ENCODE results near the gene SMC1B.
"Not testable (repeated sequence)": the region's sequence is repeated elsewhere in the genome, so short reads cannot be mapped to it uniquely, and the experiment has no call there.

Gene SMC1B

DNA sequence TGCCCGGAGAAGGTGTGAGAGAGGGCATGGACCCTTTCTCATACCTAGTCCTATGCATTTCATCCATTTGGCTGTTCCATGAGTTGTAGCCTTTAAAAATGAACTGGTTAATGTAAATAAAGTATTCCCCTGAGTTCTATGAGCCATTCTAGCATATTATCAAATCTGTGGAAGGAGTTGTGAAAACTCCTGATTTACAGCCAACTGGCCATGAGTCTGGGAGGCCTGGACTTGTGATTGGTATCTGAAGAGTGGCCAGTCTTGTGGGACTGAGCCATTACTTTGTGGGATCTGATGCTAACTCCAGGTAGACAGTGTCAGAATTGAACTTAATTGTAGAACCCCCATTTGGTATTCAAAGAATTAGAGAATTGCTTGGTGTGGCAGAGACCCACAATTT lies 55.3 kb downstream of the SMC1B start:
- no peak for DNase-seq (ENCODE audit: low spot score)
- ChIA-PET CTCF (interaction anchor here (0.6 kb wide), 1 partner anchor 195 kb away, joined by 4 read pairs; no protein-coding TSS in a partner anchor), POLR2A (ENCODE audit: low non-redundant PET) (no interaction called here)
- TF ChIP-seq, protein P1, sequence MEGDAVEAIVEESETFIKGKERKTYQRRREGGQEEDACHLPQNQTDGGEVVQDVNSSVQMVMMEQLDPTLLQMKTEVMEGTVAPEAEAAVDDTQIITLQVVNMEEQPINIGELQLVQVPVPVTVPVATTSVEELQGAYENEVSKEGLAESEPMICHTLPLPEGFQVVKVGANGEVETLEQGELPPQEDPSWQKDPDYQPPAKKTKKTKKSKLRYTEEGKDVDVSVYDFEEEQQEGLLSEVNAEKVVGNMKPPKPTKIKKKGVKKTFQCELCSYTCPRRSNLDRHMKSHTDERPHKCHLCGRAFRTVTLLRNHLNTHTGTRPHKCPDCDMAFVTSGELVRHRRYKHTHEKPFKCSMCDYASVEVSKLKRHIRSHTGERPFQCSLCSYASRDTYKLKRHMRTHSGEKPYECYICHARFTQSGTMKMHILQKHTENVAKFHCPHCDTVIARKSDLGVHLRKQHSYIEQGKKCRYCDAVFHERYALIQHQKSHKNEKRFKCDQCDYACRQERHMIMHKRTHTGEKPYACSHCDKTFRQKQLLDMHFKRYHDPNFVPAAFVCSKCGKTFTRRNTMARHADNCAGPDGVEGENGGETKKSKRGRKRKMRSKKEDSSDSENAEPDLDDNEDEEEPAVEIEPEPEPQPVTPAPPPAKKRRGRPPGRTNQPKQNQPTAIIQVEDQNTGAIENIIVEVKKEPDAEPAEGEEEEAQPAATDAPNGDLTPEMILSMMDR (conservative IDR thresholded peaks at IDR 0.05; ENCODE audit: low read depth): no peak
- no peak overlapping the region for H3K27ac ChIP-seq

DNA sequence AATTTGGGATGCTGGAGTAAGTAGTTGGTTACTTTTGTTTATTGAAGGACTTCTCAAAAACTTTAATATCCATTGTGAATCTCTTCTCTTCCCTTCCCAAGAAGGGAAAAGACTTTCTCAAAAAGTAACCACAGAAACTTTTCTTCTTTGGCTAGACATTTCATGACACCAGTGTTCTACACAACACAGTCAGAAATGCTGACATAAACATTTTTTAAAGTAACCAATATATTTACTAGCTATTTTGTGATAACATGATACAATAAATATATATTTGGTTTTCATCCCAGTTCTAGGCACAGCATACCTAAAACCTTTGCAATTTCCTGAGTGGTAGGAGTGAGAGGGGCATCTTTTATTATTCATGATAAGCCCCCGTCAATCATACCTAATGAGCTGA lies 55.9 kb downstream of the SMC1B start:
- CTCF ChIA-PET: interaction anchor here (0.6 kb wide), 1 partner anchor 195 kb away, joined by 4 read pairs; no protein-coding TSS in a partner anchor
- TF ChIP-seq, protein P1 (conservative IDR thresholded peaks at IDR 0.05; ENCODE audit: low read depth): no peak
- POLR2A ChIA-PET (ENCODE audit: low non-redundant PET): no interaction called here
- H3K27ac ChIP-seq: no peak overlapping the region
- no peak for DNase-seq (ENCODE audit: low spot score)

DNA sequence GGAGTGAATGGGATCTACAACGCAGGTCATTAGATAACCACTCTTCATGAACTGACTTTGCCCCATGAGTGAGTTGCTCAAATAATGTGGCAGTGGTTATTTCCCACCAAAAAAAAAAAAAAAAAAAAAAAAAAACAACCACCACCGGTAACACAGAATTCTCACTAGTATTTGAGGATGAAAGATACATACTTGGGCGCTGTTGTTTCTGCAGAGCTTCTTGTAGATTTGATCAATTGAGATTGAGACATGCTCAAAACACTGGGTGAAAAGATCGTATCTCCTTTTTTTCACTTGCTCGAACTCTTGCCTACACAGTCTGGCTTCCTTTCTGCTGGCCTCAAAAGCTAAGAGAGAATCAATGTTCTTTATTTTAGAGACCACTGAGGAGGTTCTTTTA lies 59.6 kb downstream of the SMC1B start:
- TF ChIP-seq, protein P1 (conservative IDR thresholded peaks at IDR 0.05; ENCODE audit: low read depth): no peak
- CTCF ChIA-PET: interaction anchor here (0.6 kb wide), 1 partner anchor 632 kb away, joined by 4 read pairs; no protein-coding TSS in a partner anchor
- no peak overlapping the region for H3K27ac ChIP-seq
- no peak for DNase-seq (ENCODE audit: low spot score)
- POLR2A ChIA-PET (ENCODE audit: low non-redundant PET): no interaction called here

DNA sequence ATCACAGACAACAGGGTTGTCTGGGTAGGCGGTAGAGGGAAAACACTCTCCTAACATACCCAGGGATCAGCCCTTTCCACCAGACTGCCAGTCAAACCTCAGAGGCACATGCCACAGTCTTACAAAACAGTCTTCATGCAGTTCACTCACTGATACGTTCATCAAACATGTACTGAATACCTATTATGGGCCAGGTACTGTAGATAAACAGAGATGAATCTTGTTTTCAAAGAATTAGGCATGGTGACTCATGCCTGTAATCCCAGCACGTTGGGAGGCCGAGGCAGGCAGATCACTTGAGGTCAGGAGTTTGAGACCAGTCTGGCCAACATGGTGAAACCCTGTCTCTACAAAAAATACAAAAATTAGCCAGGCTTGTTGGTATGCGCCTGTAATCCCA lies 60.6 kb downstream of the SMC1B start:
- DNase-seq (ENCODE audit: low spot score): peak; percentile 10
- CTCF ChIA-PET; POLR2A ChIA-PET (ENCODE audit: low non-redundant PET): not testable (repeated sequence)

DNA sequence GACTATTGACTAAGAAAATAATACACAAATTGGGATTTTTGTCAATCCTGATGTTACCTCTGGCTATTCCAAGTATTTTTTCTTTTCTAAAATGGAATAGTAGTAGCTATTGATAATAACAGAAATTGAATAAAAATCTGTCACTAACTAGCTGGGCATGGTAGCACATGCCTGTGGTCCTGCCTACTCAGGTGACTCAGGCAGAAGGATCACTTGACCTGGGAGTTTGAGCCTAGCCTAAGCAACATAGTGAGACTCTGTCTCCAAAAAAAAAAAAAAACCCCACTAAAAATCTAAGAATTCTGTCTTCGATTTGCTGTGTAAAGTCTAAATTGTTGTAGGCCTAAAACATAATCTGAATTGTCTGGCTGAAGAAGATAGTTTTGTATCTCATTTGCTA lies 61.4 kb downstream of the SMC1B start:
- POLR2A ChIA-PET (ENCODE audit: low non-redundant PET): no interaction called here

More for the DNA sequence above, 60.6 kb downstream of the SMC1B start:
- H3K27ac ChIP-seq: not testable (repeated sequence)

DNA sequence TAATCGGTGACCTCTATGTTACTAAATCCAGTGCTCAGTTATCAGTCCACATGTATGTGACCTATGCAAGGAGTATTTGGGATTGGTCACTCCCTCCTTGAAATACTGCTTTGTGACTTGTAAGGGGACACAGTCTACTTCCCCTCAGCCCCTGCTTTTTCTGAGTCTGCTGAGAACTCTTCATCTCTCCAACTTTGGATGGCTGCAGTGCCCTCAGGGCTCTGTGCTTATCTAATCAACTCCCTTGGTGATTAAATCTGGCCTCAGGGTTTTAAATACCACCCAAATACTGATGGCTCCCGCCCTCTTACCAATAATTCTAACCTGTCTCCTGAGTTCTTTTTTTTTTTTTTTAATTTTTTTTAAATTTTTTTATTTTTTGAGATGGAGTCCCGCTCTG lies 63.5 kb downstream of the SMC1B start:
- no peak overlapping the region for H3K27ac ChIP-seq
- ChIA-PET CTCF (no interaction called here), POLR2A (ENCODE audit: low non-redundant PET) (no interaction called here)
- TF ChIP-seq, protein P1 (conservative IDR thresholded peaks at IDR 0.05; ENCODE audit: low read depth): no peak
- no peak for DNase-seq (ENCODE audit: low spot score)

More for the DNA sequence above, 61.4 kb downstream of the SMC1B start:
- CTCF ChIA-PET: no interaction called here
- H3K27ac ChIP-seq: no peak overlapping the region
- TF ChIP-seq, protein P1 (conservative IDR thresholded peaks at IDR 0.05; ENCODE audit: low read depth): no peak
- no peak for DNase-seq (ENCODE audit: low spot score)

DNA sequence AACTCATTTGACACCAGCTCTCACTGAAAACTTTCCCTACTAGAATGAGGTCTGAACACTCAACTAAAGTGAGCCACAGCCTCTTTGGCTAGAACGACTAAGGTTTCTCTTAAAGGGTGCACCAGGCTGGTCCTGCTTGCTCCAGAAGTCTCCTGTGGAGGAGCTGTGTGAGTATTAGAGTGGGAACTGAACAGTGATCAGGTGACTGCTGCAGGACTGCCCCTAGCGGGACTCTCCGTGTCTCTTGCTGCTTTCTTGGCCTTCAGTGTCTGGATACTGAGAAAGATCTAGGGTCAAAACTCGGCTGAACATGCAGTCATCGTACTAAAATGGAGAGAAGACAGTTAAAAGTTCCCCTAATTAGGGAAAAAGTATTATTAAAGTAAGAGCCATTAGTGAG lies 69.1 kb downstream of the SMC1B start:
- ChIA-PET POLR2A (ENCODE audit: low non-redundant PET) (no interaction called here), CTCF (no interaction called here)
- TF ChIP-seq, protein P1 (conservative IDR thresholded peaks at IDR 0.05; ENCODE audit: low read depth): no peak
- H3K27ac ChIP-seq: no peak overlapping the region
- DNase-seq (ENCODE audit: low spot score): no peak

All from RWPE1 (cell line).